A549 (cell line): Measurements from ENCODE around the gene CLCNKB. TPM values are rescaled to one million over a fixed set of nuclear protein-coding genes. Genes with fewer than 3 reads are reported as not detected.

ENCODE experiments used
- ATAC-seq, 2 experiments: fragments of 200-7000 bp in 1 of 2; fragments of >200 bp in 1 of 2; cut with Nextera tagmentation in 1 of 2; cut with Tn5 transposase in 1 of 2; 3 replicates each; pipeline versions ENCODE4 v1.8.0 to v1.9.1; 2018 to 2020; ENCODE audit warnings: mild to moderate bottlenecking in 1 of 2, moderate library complexity in 1 of 2
- CTCF ChIA-PET: fragments of 300-600 bp; sonication (Branson Sonifier 250); formaldehyde crosslinking; extraction: SDS; loops from one replicate; lab custom pipeline; 2021; ENCODE audit warnings: antibody characterized with exemption, inconsistent platforms; lab: Yijun Ruan, JAX
- POLR2A ChIA-PET: fragments of 350-600 bp; formaldehyde crosslinking; extraction: SDS; loops from one replicate; lab custom pipeline; 2021; ENCODE audit warnings: antibody characterized with exemption, inconsistent platforms; lab: Yijun Ruan, JAX
- DNase-seq, 2 experiments: peaks; one replicate each; pipeline versions ENCODE4 v3.0.0 to v3.0.0-alpha.2; 2011 to 2016; ENCODE audit warnings: low read depth in 1 of 2, low spot score in 1 of 2
- FAIRE-seq: peaks from 2 replicates; lab custom pipeline; 2011; peaks lifted over from hg19 to GRCh38; lab: Jason Lieb, UNC
- H3K27ac ChIP-seq, 2 experiments: fragments of >200 bp; sonication (Bioruptor Twin); formaldehyde crosslinking; 3 replicates each; pipeline ENCODE4 v1.5.1; 2016 to 2017
- H3K4me1 ChIP-seq: fragments of >200 bp; sonication (Bioruptor Twin); formaldehyde crosslinking; 3 replicates; pipeline ENCODE4 v1.6.1; 2016
- H3K4me2 ChIP-seq: fragments of >200 bp; sonication (Bioruptor Twin); formaldehyde crosslinking; 3 replicates; pipeline ENCODE4 v1.6.1; 2016
- H3K4me3 ChIP-seq: fragments of >200 bp; sonication (Bioruptor Twin); formaldehyde crosslinking; 3 replicates; pipeline ENCODE4 v1.5.1; 2016
- H3K9me3 ChIP-seq: fragments of >200 bp; sonication (Bioruptor Twin); formaldehyde crosslinking; 3 replicates; pipeline ENCODE4 v1.6.1; 2016
- BCL3 ChIP-seq: fragments of >200 bp; sonication (Bioruptor Twin); formaldehyde crosslinking; IDR thresholded peaks from 3 replicates; pipeline ENCODE4 v1.6.1; 2016
- CHD4 ChIP-seq: fragments of 200-600 bp; sonication (generic); IDR thresholded peaks from 2 replicates; pipeline ENCODE4 v1.6.1; 2016; ENCODE audit warnings: antibody characterized with exemption, mild to moderate bottlenecking, borderline replicate concordance
- ESRRA ChIP-seq: fragments of 150-350 bp; IDR thresholded peaks from 2 replicates; pipeline ENCODE4 v1.6.1; 2014; ENCODE audit warnings: mild to moderate bottlenecking, low read length, borderline replicate concordance
- FOSB ChIP-seq: fragments of 250-450 bp; sonication (Bioruptor Pico); IDR thresholded peaks from 2 replicates; pipeline ENCODE4 v1.5.0; 2020; ENCODE audit warnings: mild to moderate bottlenecking, moderate library complexity
- HES2 ChIP-seq: fragments of >200 bp; sonication (Bioruptor Twin); formaldehyde crosslinking; IDR thresholded peaks from 2 replicates; pipeline ENCODE4 v1.6.1; 2016
- HMGXB4 ChIP-seq: fragments of 250-450 bp; sonication (Bioruptor Pico); IDR thresholded peaks from 2 replicates; pipeline ENCODE4 v1.5.0; 2021; ENCODE audit warnings: mild to moderate bottlenecking, moderate library complexity, borderline replicate concordance
- HOXB5 ChIP-seq: fragments of 250-450 bp; sonication (Bioruptor Pico); IDR thresholded peaks from 2 replicates; pipeline ENCODE4 v1.5.0; 2020; ENCODE audit warnings: mild to moderate bottlenecking, moderate library complexity
- JUN ChIP-seq, 2 experiments: fragments of >200 bp; sonication (Bioruptor Twin); formaldehyde crosslinking; IDR thresholded peaks; 2 replicates in 1 of 2; 3 replicates in 1 of 2; pipeline ENCODE4 v1.6.1; 2016 to 2017
- JUNB ChIP-seq: fragments of >200 bp; sonication (Bioruptor Twin); formaldehyde crosslinking; IDR thresholded peaks from 2 replicates; pipeline ENCODE4 v1.6.1; 2016
- KDM1A ChIP-seq: fragments of 200-600 bp; sonication (generic); IDR thresholded peaks from 2 replicates; pipeline ENCODE4 v1.6.1; 2016; ENCODE audit warnings: low read depth, mild to moderate bottlenecking
- KDM5A ChIP-seq: fragments of 200-600 bp; sonication (generic); IDR thresholded peaks from 2 replicates; pipeline ENCODE4 v1.6.1; 2016; ENCODE audit warnings: antibody characterized with exemption, mild to moderate bottlenecking
- MAZ ChIP-seq: fragments of 150-350 bp; IDR thresholded peaks from 2 replicates; pipeline ENCODE4 v1.6.1; 2014; ENCODE audit warnings: antibody characterized with exemption, low read depth, low read length, borderline replicate concordance
- MYC ChIP-seq: IDR thresholded peaks from 2 replicates; pipeline ENCODE4 v1.6.1; 2012; ENCODE audit warnings: mild to moderate bottlenecking, inconsistent platforms, low read length, improper control_type of control experiment, borderline replicate concordance
- NPAS2 ChIP-seq: fragments of 250-450 bp; sonication (Bioruptor Pico); IDR thresholded peaks from 2 replicates; pipeline ENCODE4 v1.8.0; 2022; ENCODE audit warnings: mild to moderate bottlenecking, moderate library complexity, borderline replicate concordance
- POLR2A ChIP-seq: IDR thresholded peaks from 2 replicates; pipeline ENCODE4 v1.6.1; 2012; ENCODE audit warnings: mild to moderate bottlenecking, low read length
- RCOR1 ChIP-seq: fragments of 150-350 bp; IDR thresholded peaks from 2 replicates; pipeline ENCODE4 v1.6.1; 2014; ENCODE audit warnings: antibody characterized with exemption, low read length, low read depth
- REST ChIP-seq: fragments of 200-600 bp; sonication (generic); IDR thresholded peaks from 2 replicates; pipeline ENCODE4 v1.6.1; 2016; ENCODE audit warnings: antibody characterized with exemption, mild to moderate bottlenecking, moderate library complexity
- SMC3 ChIP-seq: fragments of >200 bp; sonication (Bioruptor Twin); formaldehyde crosslinking; IDR thresholded peaks from 3 replicates; pipeline ENCODE4 v1.6.1; 2018; ENCODE audit warnings: inconsistent platforms
- USF2 ChIP-seq: fragments of 450-650 bp; IDR thresholded peaks from 2 replicates; pipeline ENCODE4 v1.6.1; 2014; ENCODE audit warnings: antibody characterized with exemption
- ZC3H11A ChIP-seq: fragments of 450-650 bp; IDR thresholded peaks from 2 replicates; pipeline ENCODE4 v1.6.1; 2014; ENCODE audit warnings: antibody characterized with exemption, mild to moderate bottlenecking
- ZFP36 ChIP-seq: fragments of 450-650 bp; IDR thresholded peaks from 2 replicates; pipeline ENCODE4 v1.6.1; 2014; ENCODE audit warnings: borderline replicate concordance; ENCODE audit not compliant: partially characterized antibody
- WGBS: methylation state at CpG from one replicate; pipeline ENCODE4 v1.1.6; 2017; ENCODE audit errors: missing lambda C conversion rate; 5-methylcytosine and 5-hydroxymethylcytosine counted together
- polyA plus RNA-seq, 4 experiments: library from polyadenylated mRNA; depleted of rRNA in 3 of 4; stranded (reverse); fragments of >200 nt; fragmentation: RNase III in 1 of 4; extraction: RNeasy Plus Mini Kit Qiagen cat#74134 plus additional on column Dnase treatment in 1 of 4; gene quantifications; 2 replicates in 3 of 4; 3 replicates in 1 of 4; pipeline ENCODE4 v1.2.3, GENCODE V29; 2011 to 2017

The CLCNKB gene
- polyA plus RNA-seq, 2 of the 4 experiments (the other 2 are of a cell fraction), result 0.08 to 0.14 TPM

GRCh38 chr1:16085522-16085921 lies 41.9 kb downstream of the CLCNKB start:
- TF ChIP-seq POLR2A, result no peak
- TF ChIP-seq MYC, result no peak
- TF ChIP-seq SMC3, result no peak
- TF ChIP-seq USF2, result no peak
- TF ChIP-seq HOXB5 (CRISPR knock-in tag), result no peak
- no peak for TF ChIP-seq JUN (IDR thresholded peaks at IDR 0.05)
- H3K4me1 ChIP-seq, result peaks cover 21% of the 10 kb centered on the region
- ATAC-seq (no peak), DNase-seq (no peak), FAIRE-seq (no peak)
- 89% methylated on average over 4 of the region's 6 CpGs for WGBS
- ChIA-PET POLR2A (no interaction called here), CTCF (interaction anchor here (0.9 to 1.1 kb wide), 2 partner anchors 27 to 158 kb away, joined by 4 read pairs; no protein-coding TSS in a partner anchor)
- H3K27ac ChIP-seq, result peak overlapping the region in 1 of 2 experiments; percentile 45; a peak in 2 of 6 replicates
- no peak overlapping the region for H3K4me3 ChIP-seq
- H3K4me2 ChIP-seq, result no peak overlapping the region
- no peaks in the 10 kb centered on the region for H3K9me3 ChIP-seq

GRCh38 chr1:16087733-16088132 lies 44.2 kb downstream of the CLCNKB start:
- POLR2A ChIA-PET, result no interaction called here
- TF ChIP-seq REST (no peak), CHD4 (no peak), ZFP36 (no peak), JUNB (no peak), RCOR1 (no peak), FOSB (CRISPR knock-in tag) (no peak), KDM1A (no peak), HES2 (no peak), ESRRA (no peak)
- 58% methylated on average over 4 of the region's 7 CpGs for WGBS
- no peak for FAIRE-seq
- no peak for DNase-seq
- Histone ChIP-seq H3K27ac (peak overlapping the region in 1 of 2 experiments; percentile 43; a peak in 2 of 6 replicates), H3K4me2 (no peak overlapping the region), H3K4me3 (no peak overlapping the region), H3K9me3 (no peaks in the 10 kb centered on the region), H3K4me1 (peaks cover 10% of the 10 kb centered on the region)
- CTCF ChIA-PET, result interaction anchor here (1.5 to 3.4 kb wide), 2 partner anchors 9 to 156 kb away, joined by 3 to 24 read pairs; no protein-coding TSS in a partner anchor
- ATAC-seq, result no peak

- Histone ChIP-seq H3K9me3 (no peaks in the 10 kb centered on the region), H3K27ac (peak overlapping the region in 1 of 2 experiments; percentile 52; a peak in 1 of 6 replicates), H3K4me3 (no peak overlapping the region), H3K4me1 (peaks cover 3% of the 10 kb centered on the region; the same call in 2 of the 3 replicates), H3K4me2 (no peak overlapping the region)
- ATAC-seq (no peak), DNase-seq (no peak), FAIRE-seq (no peak)
- CTCF ChIA-PET, result interaction anchor here (1.5 to 3.4 kb wide), 2 partner anchors 9 to 155 kb away, joined by 3 to 24 read pairs; no protein-coding TSS in a partner anchor
- WGBS, result 86% methylated on average over 11 of the region's 17 CpGs
- POLR2A ChIA-PET, result no interaction called here
- no peak for TF ChIP-seq KDM5A
- no peak for TF ChIP-seq NPAS2 (CRISPR knock-in tag)
- no peak for TF ChIP-seq MAZ
- TF ChIP-seq ZFP36, result peak; percentile 8
- no peak for TF ChIP-seq ZC3H11A
- TF ChIP-seq HMGXB4 (CRISPR knock-in tag), result no peak
- no peak for TF ChIP-seq BCL3
Observed at GRCh38 chr1:16088351-16088911, 44.8 kb downstream of the CLCNKB start.
